Measurements from ENCODE around the gene RAD51B. TPM values are rescaled to one million over a fixed set of nuclear protein-coding genes. Genes with fewer than 3 reads are reported as not detected.

RAD51B gene
- polyA plus RNA-seq, 1 donor (not counting 4 experiments of a cell fraction or from before 2014, with no cell fraction given) = 13.3 TPM

- Histone ChIP-seq H3K9ac (ENCODE audit: control insufficient read depth, extremely low read depth, insufficient read depth, low read length) (no peak overlapping the region), H3K4me2 (ENCODE audit: control insufficient read depth, extremely low read depth, insufficient read depth, low read depth, low read length) (no peak overlapping the region), H3K4me3 (ENCODE audit: control insufficient read depth in 2 of 3, extremely low read depth in 1 of 3, insufficient read depth in 2 of 3, low read depth in 1 of 3, low read length in 3 of 3) (no peak overlapping the region), H3K79me2 (ENCODE audit: control insufficient read depth, insufficient read depth, low read length) (no peaks in the 10 kb centered on the region), H3K4me1 (ENCODE audit: control insufficient read depth, extremely low read depth, insufficient read depth, low read length) (peaks cover 8% of the 10 kb centered on the region), H3K27ac (ENCODE audit: control insufficient read depth, insufficient read depth, low read length) (no peak overlapping the region), H3K9me1 (ENCODE audit: control insufficient read depth, extremely low read depth, insufficient read depth, low read length) (no peaks in the 10 kb centered on the region), H3K9me3 (ENCODE audit: control insufficient read depth, low read depth, low read length) (no peaks in the 10 kb centered on the region), H3K27me3 (ENCODE audit: control insufficient read depth, extremely low read depth, insufficient read depth, low read length) (no peaks in the 10 kb centered on the region), H2AFZ (ENCODE audit: control insufficient read depth, low read length) (no peak overlapping the region), H3K36me3 (ENCODE audit: control insufficient read depth in 2 of 2, extremely low read depth in 1 of 2, insufficient read depth in 2 of 2, low read length in 2 of 2) (no peaks in the 10 kb centered on the region), H4K20me1 (ENCODE audit: control insufficient read depth, extremely low read depth, insufficient read depth, low read length) (no peaks in the 10 kb centered on the region)
- dilution Hi-C loops (cut with MboI; ENCODE audit: extremely low pct_ligation_motif_present, low sequenced_read_pairs) = no loop called here
- FAIRE-seq (no peak), DNase-seq (ENCODE audit: low read depth, low spot score) (no peak)
- TF ChIP-seq CTCF (optimal IDR thresholded peaks at IDR 0.05 in 1 of 3, IDR thresholded peaks at IDR 0.05 in 1 of 3, conservative IDR thresholded peaks at IDR 0.05 in 1 of 3; ENCODE audit: extremely low read depth in 1 of 3, insufficient read depth in 2 of 3, low read length in 3 of 3) = no peak
- no peak for TF ChIP-seq EZH2 (IDR thresholded peaks at IDR 0.05; ENCODE audit: low read length)
Measured at GRCh38 chr14:68355415-68355814, 535.8 kb downstream of the RAD51B start.

GRCh38 chr14:68357777-68358176 lies 538.2 kb downstream of the RAD51B start:
- no peaks in the 10 kb centered on the region for H4K20me1 ChIP-seq (ENCODE audit: control insufficient read depth, extremely low read depth, insufficient read depth, low read length)
- dilution Hi-C loops (cut with MboI; ENCODE audit: extremely low pct_ligation_motif_present, low sequenced_read_pairs) = no loop called here
- no peak for FAIRE-seq
- H3K36me3 ChIP-seq (ENCODE audit: control insufficient read depth in 2 of 2, extremely low read depth in 1 of 2, insufficient read depth in 2 of 2, low read length in 2 of 2) = no peaks in the 10 kb centered on the region
- no peak for DNase-seq (ENCODE audit: low read depth, low spot score)
- H2AFZ ChIP-seq (ENCODE audit: control insufficient read depth, low read length) = no peak overlapping the region
- no peak overlapping the region for H3K4me2 ChIP-seq (ENCODE audit: control insufficient read depth, extremely low read depth, insufficient read depth, low read depth, low read length)
- H3K9me3 ChIP-seq (ENCODE audit: control insufficient read depth, low read depth, low read length) = no peaks in the 10 kb centered on the region
- peaks cover 18% of the 10 kb centered on the region for H3K4me1 ChIP-seq (ENCODE audit: control insufficient read depth, extremely low read depth, insufficient read depth, low read length)
- no peak overlapping the region for H3K4me3 ChIP-seq (ENCODE audit: control insufficient read depth in 2 of 3, extremely low read depth in 1 of 3, insufficient read depth in 2 of 3, low read depth in 1 of 3, low read length in 3 of 3)
- H3K9ac ChIP-seq (ENCODE audit: control insufficient read depth, extremely low read depth, insufficient read depth, low read length) = no peak overlapping the region
- H3K27me3 ChIP-seq (ENCODE audit: control insufficient read depth, extremely low read depth, insufficient read depth, low read length) = no peaks in the 10 kb centered on the region
- no peak overlapping the region for H3K27ac ChIP-seq (ENCODE audit: control insufficient read depth, insufficient read depth, low read length)
- no peaks in the 10 kb centered on the region for H3K79me2 ChIP-seq (ENCODE audit: control insufficient read depth, insufficient read depth, low read length)
- H3K9me1 ChIP-seq (ENCODE audit: control insufficient read depth, extremely low read depth, insufficient read depth, low read length) = no peaks in the 10 kb centered on the region
- TF ChIP-seq CTCF (optimal IDR thresholded peaks at IDR 0.05 in 1 of 3, IDR thresholded peaks at IDR 0.05 in 1 of 3, conservative IDR thresholded peaks at IDR 0.05 in 1 of 3; ENCODE audit: extremely low read depth in 1 of 3, insufficient read depth in 2 of 3, low read length in 3 of 3) (no peak), EZH2 (IDR thresholded peaks at IDR 0.05; ENCODE audit: low read length) (no peak)

Measured in keratinocyte (primary cell).